Endothelial cell of umbilical vein (primary cell): ENCODE measurements around the gene ACAP1.

Experiments used
- CTCF ChIP-seq, 2 donors: IDR thresholded peaks; 1 replicate in 1 of 2; 2 replicates in 1 of 2; pipeline ENCODE4 v1.5.1; 2011; ENCODE audit warnings: low read length in 2 of 2, mild to moderate bottlenecking in 2 of 2, moderate library complexity in 2 of 2, control low read depth in 1 of 2, inconsistent platforms in 1 of 2, low read depth in 1 of 2; ENCODE audit not compliant: insufficient read depth in 1 of 2; ENCODE audit errors: extremely low read depth in 1 of 2
- EZH2 ChIP-seq: IDR thresholded peaks from 2 replicates; pipeline ENCODE4 v1.6.1; 2012; ENCODE audit warnings: borderline replicate concordance, low read depth, mild to moderate bottlenecking, moderate library complexity, low read length, inconsistent platforms; ENCODE audit not compliant: severe bottlenecking
- FOS ChIP-seq: IDR thresholded peaks from 2 replicates; pipeline ENCODE4 v1.6.1; 2011; ENCODE audit warnings: mild to moderate bottlenecking, low read length, moderate library complexity, borderline replicate concordance; ENCODE audit not compliant: insufficient read depth
- GATA2 ChIP-seq: IDR thresholded peaks from 2 replicates; pipeline ENCODE4 v1.7.0; 2011; ENCODE audit warnings: low read depth, mild to moderate bottlenecking, moderate library complexity, mixed read lengths, low read length; ENCODE audit not compliant: insufficient read length, insufficient read depth
- JUN ChIP-seq: IDR thresholded peaks from 2 replicates; pipeline ENCODE4 v1.6.1; 2011; ENCODE audit warnings: borderline replicate concordance, low read depth; ENCODE audit not compliant: insufficient read length, insufficient read depth
- MAX ChIP-seq: IDR thresholded peaks from 2 replicates; pipeline ENCODE4 v1.6.1; 2011; ENCODE audit not compliant: insufficient read depth, insufficient read length
- MYC ChIP-seq: IDR thresholded peaks from one replicate; pipeline ENCODE4 v1.6.1; 2011; ENCODE audit warnings: mild to moderate bottlenecking, low read depth, low read length
- POLR2A ChIP-seq: IDR thresholded peaks from 2 replicates; pipeline ENCODE4 v1.6.1; 2012; ENCODE audit warnings: low read depth, mild to moderate bottlenecking, control low read depth, low read length
- POLR2AphosphoS5 ChIP-seq: IDR thresholded peaks from 2 replicates; pipeline ENCODE4 v1.6.1; 2012; ENCODE audit warnings: low read depth, mild to moderate bottlenecking, control low read depth, low read length, moderate library complexity; ENCODE audit not compliant: insufficient read depth

GRCh38 chr17:7383742-7384488, 47.6 kb downstream of the ACAP1 start:
- TF ChIP-seq GATA2: no peak
- no peak for TF ChIP-seq POLR2AphosphoS5
- TF ChIP-seq CTCF (IDR thresholded peaks at IDR 0.05; ENCODE audit: extremely low read depth in 1 of 2, insufficient read depth in 1 of 2, low read depth in 1 of 2, low read length in 2 of 2): no peak
- TF ChIP-seq EZH2: no peak
- peak; percentile 6 for TF ChIP-seq POLR2A
- no peak for TF ChIP-seq MYC
- no peak for TF ChIP-seq MAX
- no peak for TF ChIP-seq FOS
- no peak for TF ChIP-seq JUN
